ENCODE data around the gene TRIM37. TPM values are rescaled to one million over a fixed set of nuclear protein-coding genes. Genes with fewer than 3 reads are reported as not detected.
A peak's percentile ranks its signal among the peaks of the same experiment; 100 is the strongest.
"Not testable (repeated sequence)": the region's sequence is repeated elsewhere in the genome, so short reads cannot be mapped to it uniquely, and the experiment has no call there.

The TRIM37 gene, protein sequence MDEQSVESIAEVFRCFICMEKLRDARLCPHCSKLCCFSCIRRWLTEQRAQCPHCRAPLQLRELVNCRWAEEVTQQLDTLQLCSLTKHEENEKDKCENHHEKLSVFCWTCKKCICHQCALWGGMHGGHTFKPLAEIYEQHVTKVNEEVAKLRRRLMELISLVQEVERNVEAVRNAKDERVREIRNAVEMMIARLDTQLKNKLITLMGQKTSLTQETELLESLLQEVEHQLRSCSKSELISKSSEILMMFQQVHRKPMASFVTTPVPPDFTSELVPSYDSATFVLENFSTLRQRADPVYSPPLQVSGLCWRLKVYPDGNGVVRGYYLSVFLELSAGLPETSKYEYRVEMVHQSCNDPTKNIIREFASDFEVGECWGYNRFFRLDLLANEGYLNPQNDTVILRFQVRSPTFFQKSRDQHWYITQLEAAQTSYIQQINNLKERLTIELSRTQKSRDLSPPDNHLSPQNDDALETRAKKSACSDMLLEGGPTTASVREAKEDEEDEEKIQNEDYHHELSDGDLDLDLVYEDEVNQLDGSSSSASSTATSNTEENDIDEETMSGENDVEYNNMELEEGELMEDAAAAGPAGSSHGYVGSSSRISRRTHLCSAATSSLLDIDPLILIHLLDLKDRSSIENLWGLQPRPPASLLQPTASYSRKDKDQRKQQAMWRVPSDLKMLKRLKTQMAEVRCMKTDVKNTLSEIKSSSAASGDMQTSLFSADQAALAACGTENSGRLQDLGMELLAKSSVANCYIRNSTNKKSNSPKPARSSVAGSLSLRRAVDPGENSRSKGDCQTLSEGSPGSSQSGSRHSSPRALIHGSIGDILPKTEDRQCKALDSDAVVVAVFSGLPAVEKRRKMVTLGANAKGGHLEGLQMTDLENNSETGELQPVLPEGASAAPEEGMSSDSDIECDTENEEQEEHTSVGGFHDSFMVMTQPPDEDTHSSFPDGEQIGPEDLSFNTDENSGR
- polyA plus RNA-seq: 10 to 100 TPM in 2 of 3 donors, 1 to 10 TPM in 1; 4.0 to 15.5 (median 10.2) TPM

DNA sequence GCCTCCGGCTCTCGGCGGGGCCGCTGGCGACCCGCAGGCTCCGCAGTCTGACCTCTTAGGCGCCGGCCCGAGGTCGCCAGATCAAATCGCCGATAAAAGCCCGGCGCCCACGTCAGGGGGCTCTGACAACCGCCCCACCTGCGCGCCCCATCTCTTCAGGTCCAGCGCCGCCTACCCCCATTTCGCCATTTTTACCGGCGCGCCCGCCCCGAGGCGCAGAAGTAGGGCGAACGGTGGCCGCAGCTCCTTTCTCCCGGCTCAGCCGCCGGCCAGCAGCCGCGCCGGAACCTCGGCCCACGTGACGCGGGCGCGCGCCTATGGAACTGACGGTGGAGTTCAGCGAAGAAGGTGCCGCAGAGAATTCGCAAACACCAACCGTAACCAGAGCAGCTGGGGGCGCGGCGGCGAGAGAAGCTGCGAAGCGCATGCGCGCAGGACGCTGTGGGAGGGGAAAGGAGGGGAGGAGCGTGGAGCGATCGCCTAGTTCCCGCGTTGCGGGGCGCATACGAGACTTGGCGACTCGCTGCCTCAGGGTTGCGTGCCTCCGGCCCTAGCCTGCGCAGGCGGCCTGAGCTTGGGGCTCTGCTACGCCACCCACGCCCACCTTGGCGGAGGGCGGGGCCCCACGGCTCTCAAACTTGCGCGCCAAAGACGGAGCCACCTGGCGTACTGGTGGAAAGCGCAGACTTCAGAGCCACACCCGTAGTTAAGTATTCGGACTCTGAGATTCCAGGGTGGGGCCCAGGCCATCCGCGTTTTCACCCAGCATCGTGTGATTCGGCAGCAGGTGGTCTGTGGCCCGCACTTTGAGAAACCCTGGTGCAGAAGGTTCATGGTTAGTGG is at the start of gene TRIM37:
TSS of gene TRIM37 (minus strand) at position 418 of the 843 bp plus-strand sequence. CDS start 419 bp downstream, outside the sequence.
- WGBS, 3 donors: 0% methylated on average over 84 to 89 of the region's 89 CpGs
- H3K27ac ChIP-seq (ENCODE audit: low read depth, low read length): peak within 1 kb of the TSS; percentile 30

DNA sequence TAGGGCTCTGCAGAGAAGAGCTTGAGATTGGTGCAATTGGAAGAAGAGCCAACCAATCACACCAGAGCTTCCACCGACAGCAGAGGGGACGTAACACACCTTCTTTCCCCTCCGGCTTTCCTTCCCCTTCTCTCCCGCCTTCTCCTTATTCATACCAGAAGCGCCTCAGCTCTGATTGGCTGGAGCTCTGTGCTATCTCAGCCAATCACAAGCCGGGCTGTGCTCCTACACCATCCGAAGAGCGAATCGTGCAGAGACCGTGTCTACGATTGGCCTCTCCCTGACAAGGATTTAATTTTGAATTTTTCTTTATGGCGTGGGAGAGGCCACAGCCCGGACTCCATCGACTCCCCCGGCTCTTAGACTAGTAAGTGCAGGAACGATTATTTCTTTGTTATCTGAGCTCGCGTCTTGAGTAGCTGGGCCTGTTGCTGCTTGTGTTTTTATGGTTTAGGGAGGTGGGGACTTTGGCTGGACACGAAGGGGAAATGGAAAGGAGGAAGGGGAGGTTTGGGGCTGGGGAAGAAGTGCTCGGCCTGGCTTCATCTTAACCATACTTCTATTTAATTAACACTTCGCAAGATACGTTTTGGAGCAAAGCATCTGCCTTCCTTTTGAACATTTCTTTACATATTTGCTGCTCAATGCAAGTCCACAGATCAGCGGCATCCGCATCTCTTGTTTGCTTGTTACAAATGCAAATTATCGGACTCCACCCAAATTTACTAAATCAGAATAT is 48.9 kb upstream of the TRIM37 start, which contains the start of gene PRR11:
TSS of gene PRR11 (plus strand) at position 308 of the 739 bp plus-strand sequence. CDS start 14,007 bp downstream, outside the sequence.
- 1% methylated on average over 25 of the region's 25 CpGs for WGBS, 3 donors

GRCh38 chr17:59154721-59155438 is 48.2 kb upstream of the TRIM37 start, which contains the start of gene SKA2:
Gene SKA2, minus strand, starts transcription at chr17:59155186. Its CDS starts 23 bp downstream, at chr17:59155163.
- H3K27ac ChIP-seq (ENCODE audit: low read depth, low read length): peak within 1 kb of the TSS; percentile 4
- WGBS, 3 donors: 0% methylated on average over 38 to 39 of the region's 39 CpGs

More for the DNA sequence above, 48.9 kb upstream of the TRIM37 start, which contains the start of gene PRR11:
- peak within 1 kb of the TSS; percentile 4 for H3K27ac ChIP-seq (ENCODE audit: low read depth, low read length)

- peak overlapping the region; percentile 4 for H3K27ac ChIP-seq (ENCODE audit: low read depth, low read length)
- 0 to 1% (median 1%) methylated on average over 25 of the region's 25 CpGs for WGBS, 3 donors
These were observed 47.6 kb upstream of the TRIM37 start for GRCh38 chr17:59154292-59154720.

GRCh38 chr17:59152925-59153324 is 46.2 kb upstream of the TRIM37 start:
- H3K27ac ChIP-seq (ENCODE audit: low read depth, low read length): no peak overlapping the region
- 64 to 79% (median 79%) methylated on average over 1 of the region's 1 CpG for whole genome bisulfite sequencing, 3 donors

DNA sequence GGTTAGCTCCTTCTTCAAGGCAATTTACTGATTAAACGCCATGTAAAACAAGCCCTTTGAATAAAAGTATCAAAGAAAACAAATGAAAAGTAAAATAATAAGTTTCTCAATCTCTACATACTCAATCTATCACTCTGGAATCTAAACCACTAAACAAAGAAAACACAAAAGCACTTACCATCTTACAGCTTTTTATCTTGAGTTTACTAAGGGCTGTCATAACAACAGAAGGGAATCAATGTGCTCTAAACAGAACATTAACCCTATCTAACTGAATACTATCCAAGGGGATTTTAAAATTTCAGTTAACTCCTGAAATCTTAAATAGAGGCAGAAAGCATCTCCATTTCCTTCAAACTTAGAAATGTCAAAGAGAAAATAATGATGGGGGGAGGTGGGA is 44.9 kb upstream of the TRIM37 start:
- WGBS, 3 donors: 84 to 91% (median 87%) methylated on average over 1 of the region's 1 CpG
- H3K27ac ChIP-seq (ENCODE audit: low read depth, low read length): no peak overlapping the region

- no peak overlapping the region for H3K27ac ChIP-seq (ENCODE audit: low read depth, low read length)
- WGBS, 3 donors: 79 to 87% (median 86%) methylated on average over 5 of the region's 5 CpGs
These were observed 44.3 kb upstream of the TRIM37 start for GRCh38 chr17:59151006-59151405.

DNA sequence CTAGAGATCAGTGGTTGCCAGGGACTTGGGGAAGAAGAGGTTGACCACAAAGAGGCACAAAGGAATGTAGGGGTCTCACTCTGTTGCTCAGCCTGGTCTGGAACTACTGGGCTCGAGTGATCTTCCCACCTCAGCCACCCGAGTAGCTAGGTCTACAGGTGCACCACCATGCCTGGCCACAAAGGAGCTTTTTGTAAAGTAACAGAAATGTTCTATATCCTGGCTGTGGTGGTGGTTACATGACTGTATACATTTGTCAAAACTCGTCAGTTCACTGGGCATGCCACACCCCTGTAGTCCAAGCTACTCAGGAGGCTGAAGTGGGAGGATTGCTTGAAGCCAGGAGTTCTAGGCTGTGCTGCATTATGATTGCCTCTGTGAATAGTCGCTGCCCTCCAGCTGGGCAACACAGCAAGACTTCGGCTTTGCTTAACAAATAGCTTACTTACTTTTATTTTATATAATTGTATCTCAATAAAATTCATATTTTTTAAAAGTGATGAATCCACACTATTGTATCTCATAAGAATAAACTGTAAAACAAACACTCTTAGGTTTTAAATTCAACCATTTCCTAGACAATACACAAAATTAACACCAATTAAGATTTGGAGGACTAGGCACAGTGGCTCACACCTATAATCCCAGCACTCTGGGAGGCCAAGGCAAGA is 43.3 kb upstream of the TRIM37 start:
- 89 to 94% (median 89%) methylated on average over 5 of the region's 5 CpGs for WGBS, 3 donors
- no peak overlapping the region for H3K27ac ChIP-seq (ENCODE audit: low read depth, low read length)

DNA sequence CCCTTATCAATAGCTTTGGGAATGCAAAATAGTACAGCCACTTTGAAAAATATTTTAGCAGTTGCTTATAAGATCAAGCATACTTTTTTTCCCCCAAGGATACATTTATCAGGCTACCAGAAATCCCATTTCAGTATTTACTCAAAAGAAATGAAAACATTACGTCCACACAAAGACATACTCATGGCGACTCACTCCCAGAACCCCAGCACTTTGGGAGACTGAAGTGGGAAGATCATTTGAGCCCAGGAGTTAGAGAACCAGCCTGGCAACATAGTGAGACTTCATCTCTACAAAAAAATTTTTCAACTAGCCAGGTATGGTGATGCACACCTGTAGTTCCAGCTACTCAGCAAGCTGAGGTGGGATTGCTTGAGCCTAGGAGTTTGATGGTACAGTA is 42.4 kb upstream of the TRIM37 start:
- no peak overlapping the region for H3K27ac ChIP-seq (ENCODE audit: low read depth, low read length)
- WGBS, 3 donors: 73 to 95% (median 86%) methylated on average over 2 of the region's 2 CpGs

GRCh38 chr17:59145571-59146096 is 39.0 kb upstream of the TRIM37 start:
- no peak overlapping the region for H3K27ac ChIP-seq (ENCODE audit: low read depth, low read length)
- 79 to 94% (median 90%) methylated on average over 4 of the region's 4 CpGs for WGBS, 3 donors

GRCh38 chr17:59141860-59142259 is 35.2 kb upstream of the TRIM37 start:
- no peak overlapping the region for H3K27ac ChIP-seq (ENCODE audit: low read depth, low read length)
- WGBS, 3 donors: 97 to 100% (median 98%) methylated on average over 1 of the region's 1 CpG

DNA sequence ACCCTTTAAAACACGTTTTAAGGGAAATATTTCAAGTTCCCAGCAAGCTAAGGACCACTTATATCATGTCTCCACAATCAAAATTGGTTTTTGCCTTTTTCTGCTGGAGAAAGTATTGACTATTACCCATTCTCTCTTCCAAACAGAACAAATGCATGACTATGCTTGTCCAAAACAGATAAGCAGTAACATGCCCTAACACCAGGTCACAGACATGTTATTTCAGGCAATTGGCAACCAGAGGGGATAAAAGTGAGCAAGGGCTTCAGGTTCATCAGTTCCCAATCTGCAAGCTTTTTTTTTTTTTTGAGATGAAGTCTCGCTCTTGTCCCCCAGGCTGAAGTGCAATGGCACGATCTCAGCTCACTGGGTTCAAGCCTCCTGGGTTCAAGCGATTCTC is 33.3 kb upstream of the TRIM37 start:
- no peak overlapping the region for H3K27ac ChIP-seq (ENCODE audit: low read depth, low read length)
- 93 to 97% (median 97%) methylated on average over 4 of the region's 4 CpGs for WGBS, 3 donors

- H3K27ac ChIP-seq (ENCODE audit: low read depth, low read length): not testable (repeated sequence)
- 91 to 95% (median 93%) methylated on average over 10 of the region's 10 CpGs for WGBS, 3 donors
These were observed 31.7 kb upstream of the TRIM37 start for GRCh38 chr17:59138339-59138738.

DNA sequence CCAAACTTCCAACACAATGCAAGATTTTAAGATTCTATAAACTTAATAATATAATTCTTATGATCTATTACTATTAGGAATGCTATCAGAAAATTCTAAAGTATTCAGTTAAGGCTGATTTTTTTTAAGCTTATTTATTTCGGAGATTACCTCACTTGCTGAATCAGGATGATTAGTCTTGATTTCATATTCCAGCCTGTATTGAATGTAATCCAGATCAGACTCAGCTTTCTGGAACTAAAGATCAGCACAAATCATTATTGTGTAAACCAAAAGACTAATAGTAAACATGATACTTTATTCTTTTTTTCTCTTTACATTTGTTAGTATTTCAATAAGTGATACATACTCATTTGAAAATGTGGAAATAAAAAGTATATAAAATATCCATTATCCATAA is 24.5 kb upstream of the TRIM37 start:
- no peak overlapping the region for H3K27ac ChIP-seq (ENCODE audit: low read depth, low read length)
- WGBS, 3 donors: 59 to 90% (median 73%) methylated on average over 1 of the region's 1 CpG

- 43 to 68% (median 48%) methylated on average over 2 of the region's 2 CpGs for WGBS, 3 donors
These were observed 23.1 kb upstream of the TRIM37 start for GRCh38 chr17:59129814-59130213.

More at GRCh38 chr17:59129814-59130213, 23.1 kb upstream of the TRIM37 start:
- H3K27ac ChIP-seq (ENCODE audit: low read depth, low read length): no peak overlapping the region
